ENCODE measurements around the gene MIF4GD.

MIF4GD gene

GRCh38 chr17:75317671-75318070 is 46.6 kb upstream of the MIF4GD start:
- Histone ChIP-seq H3K27ac (ENCODE audit: low read depth, low read length) (no peak overlapping the region), H3K9me3 (ENCODE audit: insufficient read depth, low read depth, low read length) (peaks cover 4% of the 10 kb centered on the region), H3K4me1 (ENCODE audit: control insufficient read depth in 1 of 2, insufficient read depth in 2 of 2, low read length in 2 of 2) (peaks cover 0 to 6% of the 10 kb centered on the region in 2 experiments), H3K4me2 (ENCODE audit: low read length) (no peak overlapping the region), H2AFZ (ENCODE audit: insufficient read depth, low read length, poor library complexity) (no peak overlapping the region), H3K79me1 (ENCODE audit: low read length) (no peaks in the 10 kb centered on the region), H2BK12ac (ENCODE audit: low read length) (no peak overlapping the region), H3K18ac (ENCODE audit: low read length) (no peak overlapping the region), H4K8ac (ENCODE audit: low read depth, low read length) (no peak overlapping the region), H3K23ac (ENCODE audit: low read length) (no peak overlapping the region), H3K36me3 (ENCODE audit: control insufficient read depth in 1 of 2, insufficient read depth in 2 of 2, low read length in 2 of 2) (peaks cover 32 to 44% of the 10 kb centered on the region in 2 experiments), H3K4me3 (ENCODE audit: low read depth, low read length) (no peak overlapping the region), H3K27me3 (ENCODE audit: insufficient read depth, low read length) (no peaks in the 10 kb centered on the region), H2BK5ac (ENCODE audit: low read depth, low read length, poor library complexity) (no peak overlapping the region), H2BK120ac (ENCODE audit: insufficient read depth, low read length, poor library complexity) (no peak overlapping the region), H3K9ac (ENCODE audit: low read length) (no peak overlapping the region), H4K12ac (ENCODE audit: low read depth, low read length) (no peak overlapping the region), H3K79me2 (ENCODE audit: control insufficient read depth, insufficient read depth, low read length, poor library complexity) (no peaks in the 10 kb centered on the region), H3K4ac (ENCODE audit: low read depth, low read length) (no peak overlapping the region), H2AK5ac (ENCODE audit: low read length) (no peak overlapping the region), H4K91ac (ENCODE audit: low read depth, low read length) (no peak overlapping the region), H3K14ac (ENCODE audit: low read length) (no peak overlapping the region)
- no peak for DNase-seq
- no CpG with 5 or more reads among the region's 11 CpGs for WGBS (ENCODE audit: extremely low coverage, insufficient coverage, insufficient read length)

GRCh38 chr17:75316253-75316652 is 45.2 kb upstream of the MIF4GD start:
- Histone ChIP-seq H3K79me1 (ENCODE audit: low read length) (no peaks in the 10 kb centered on the region), H2BK120ac (ENCODE audit: insufficient read depth, low read length, poor library complexity) (no peak overlapping the region), H3K14ac (ENCODE audit: low read length) (no peak overlapping the region), H2BK12ac (ENCODE audit: low read length) (no peak overlapping the region), H3K9me3 (ENCODE audit: insufficient read depth, low read depth, low read length) (peaks cover 4% of the 10 kb centered on the region), H4K8ac (ENCODE audit: low read depth, low read length) (no peak overlapping the region), H3K4me1 (ENCODE audit: control insufficient read depth in 1 of 2, insufficient read depth in 2 of 2, low read length in 2 of 2) (peaks cover 0 to 6% of the 10 kb centered on the region in 2 experiments), H3K27me3 (ENCODE audit: insufficient read depth, low read length) (no peaks in the 10 kb centered on the region), H3K4ac (ENCODE audit: low read depth, low read length) (no peak overlapping the region), H2AFZ (ENCODE audit: insufficient read depth, low read length, poor library complexity) (no peak overlapping the region), H3K18ac (ENCODE audit: low read length) (no peak overlapping the region), H3K79me2 (ENCODE audit: control insufficient read depth, insufficient read depth, low read length, poor library complexity) (no peaks in the 10 kb centered on the region), H4K91ac (ENCODE audit: low read depth, low read length) (no peak overlapping the region), H2BK5ac (ENCODE audit: low read depth, low read length, poor library complexity) (no peak overlapping the region), H3K9ac (ENCODE audit: low read length) (no peak overlapping the region), H2AK5ac (ENCODE audit: low read length) (no peak overlapping the region), H3K36me3 (ENCODE audit: control insufficient read depth in 1 of 2, insufficient read depth in 2 of 2, low read length in 2 of 2) (peaks cover 26 to 33% of the 10 kb centered on the region in 2 experiments), H3K23ac (ENCODE audit: low read length) (no peak overlapping the region), H3K27ac (ENCODE audit: low read depth, low read length) (no peak overlapping the region), H3K4me3 (ENCODE audit: low read depth, low read length) (peak overlapping the region; percentile 5), H4K12ac (ENCODE audit: low read depth, low read length) (no peak overlapping the region), H3K4me2 (ENCODE audit: low read length) (no peak overlapping the region)
- no CpG with 5 or more reads among the region's 5 CpGs for WGBS (ENCODE audit: extremely low coverage, insufficient coverage, insufficient read length)
- DNase-seq: no peak

GRCh38 chr17:75315541-75316243 is 44.7 kb upstream of the MIF4GD start:
- Histone ChIP-seq H2BK5ac (ENCODE audit: low read depth, low read length, poor library complexity) (no peak overlapping the region), H3K4ac (ENCODE audit: low read depth, low read length) (no peak overlapping the region), H3K4me1 (ENCODE audit: control insufficient read depth in 1 of 2, insufficient read depth in 2 of 2, low read length in 2 of 2) (peaks cover 0 to 4% of the 10 kb centered on the region in 2 experiments), H3K4me2 (ENCODE audit: low read length) (no peak overlapping the region), H3K4me3 (ENCODE audit: low read depth, low read length) (no peak overlapping the region), H3K36me3 (ENCODE audit: control insufficient read depth in 1 of 2, insufficient read depth in 2 of 2, low read length in 2 of 2) (peaks cover 23 to 29% of the 10 kb centered on the region in 2 experiments), H4K91ac (ENCODE audit: low read depth, low read length) (no peak overlapping the region), H3K79me1 (ENCODE audit: low read length) (no peaks in the 10 kb centered on the region), H4K12ac (ENCODE audit: low read depth, low read length) (no peak overlapping the region), H3K9ac (ENCODE audit: low read length) (no peak overlapping the region), H3K14ac (ENCODE audit: low read length) (no peak overlapping the region), H3K27ac (ENCODE audit: low read depth, low read length) (no peak overlapping the region), H2AK5ac (ENCODE audit: low read length) (no peak overlapping the region), H3K9me3 (ENCODE audit: insufficient read depth, low read depth, low read length) (peaks cover 4% of the 10 kb centered on the region), H2BK12ac (ENCODE audit: low read length) (no peak overlapping the region), H4K8ac (ENCODE audit: low read depth, low read length) (no peak overlapping the region), H3K27me3 (ENCODE audit: insufficient read depth, low read length) (no peaks in the 10 kb centered on the region), H3K18ac (ENCODE audit: low read length) (no peak overlapping the region), H2AFZ (ENCODE audit: insufficient read depth, low read length, poor library complexity) (no peak overlapping the region), H2BK120ac (ENCODE audit: insufficient read depth, low read length, poor library complexity) (no peak overlapping the region), H3K79me2 (ENCODE audit: control insufficient read depth, insufficient read depth, low read length, poor library complexity) (no peaks in the 10 kb centered on the region), H3K23ac (ENCODE audit: low read length) (no peak overlapping the region)
- WGBS (ENCODE audit: extremely low coverage, insufficient coverage, insufficient read length): no CpG with 5 or more reads among the region's 19 CpGs
- DNase-seq: peak; percentile 68 to 81

- H3K79me1 ChIP-seq (ENCODE audit: low read length): no peaks in the 10 kb centered on the region
- H4K12ac ChIP-seq (ENCODE audit: low read depth, low read length): peak overlapping the region; percentile 12
- H4K91ac ChIP-seq (ENCODE audit: low read depth, low read length): no peak overlapping the region
- H3K27ac ChIP-seq (ENCODE audit: low read depth, low read length): no peak overlapping the region
- no peak overlapping the region for H3K4ac ChIP-seq (ENCODE audit: low read depth, low read length)
- no peak overlapping the region for H3K4me3 ChIP-seq (ENCODE audit: low read depth, low read length)
- DNase-seq: peak; percentile 69 to 87
- no peak overlapping the region for H3K18ac ChIP-seq (ENCODE audit: low read length)
- peaks cover 6 to 8% of the 10 kb centered on the region in 2 experiments for H3K4me1 ChIP-seq (ENCODE audit: control insufficient read depth in 1 of 2, insufficient read depth in 2 of 2, low read length in 2 of 2)
- no peaks in the 10 kb centered on the region for H3K27me3 ChIP-seq (ENCODE audit: insufficient read depth, low read length)
- H3K36me3 ChIP-seq (ENCODE audit: control insufficient read depth in 1 of 2, insufficient read depth in 2 of 2, low read length in 2 of 2): peaks cover 13 to 18% of the 10 kb centered on the region in 2 experiments
- no peak overlapping the region for H3K4me2 ChIP-seq (ENCODE audit: low read length)
- H3K9me3 ChIP-seq (ENCODE audit: insufficient read depth, low read depth, low read length): peaks cover 4% of the 10 kb centered on the region
- no peak overlapping the region for H3K9ac ChIP-seq (ENCODE audit: low read length)
- no peak overlapping the region for H2BK120ac ChIP-seq (ENCODE audit: insufficient read depth, low read length, poor library complexity)
- H3K79me2 ChIP-seq (ENCODE audit: control insufficient read depth, insufficient read depth, low read length, poor library complexity): no peaks in the 10 kb centered on the region
- H2AFZ ChIP-seq (ENCODE audit: insufficient read depth, low read length, poor library complexity): no peak overlapping the region
- no peak overlapping the region for H4K8ac ChIP-seq (ENCODE audit: low read depth, low read length)
- WGBS (ENCODE audit: extremely low coverage, insufficient coverage, insufficient read length): no CpG with 5 or more reads among the region's 14 CpGs
- no peak overlapping the region for H2BK12ac ChIP-seq (ENCODE audit: low read length)
- H2BK5ac ChIP-seq (ENCODE audit: low read depth, low read length, poor library complexity): no peak overlapping the region
- H3K14ac ChIP-seq (ENCODE audit: low read length): no peak overlapping the region
- H2AK5ac ChIP-seq (ENCODE audit: low read length): no peak overlapping the region
- no peak overlapping the region for H3K23ac ChIP-seq (ENCODE audit: low read length)
Measured at GRCh38 chr17:75313941-75314551, 43.0 kb upstream of the MIF4GD start.

Measured in trophoblast cell (in vitro differentiated cells and primary cell).